Measurements from ENCODE around the gene C18orf32.
"Not testable (repeated sequence)": the region's sequence is repeated elsewhere in the genome, so short reads cannot be mapped to it uniquely, and the experiment has no call there.

C18orf32 gene

GRCh38 chr18:49457616-49458015, 29.4 kb downstream of the C18orf32 start:
- H3K4me3 ChIP-seq (ENCODE audit: low read length), result no peak overlapping the region
- DNase-seq (ENCODE audit: low read depth), result no peak
- TF ChIP-seq CTCF (IDR thresholded peaks at IDR 0.05; ENCODE audit: insufficient read depth, low read depth, low read length, missing control alignments), result no peak

- no peak for DNase-seq (ENCODE audit: low read depth)
- no peak overlapping the region for H3K4me3 ChIP-seq (ENCODE audit: low read length)
- TF ChIP-seq CTCF (IDR thresholded peaks at IDR 0.05; ENCODE audit: insufficient read depth, low read depth, low read length, missing control alignments), result no peak
Measured at GRCh38 chr18:49456794-49457193, 30.2 kb downstream of the C18orf32 start.

DNA sequence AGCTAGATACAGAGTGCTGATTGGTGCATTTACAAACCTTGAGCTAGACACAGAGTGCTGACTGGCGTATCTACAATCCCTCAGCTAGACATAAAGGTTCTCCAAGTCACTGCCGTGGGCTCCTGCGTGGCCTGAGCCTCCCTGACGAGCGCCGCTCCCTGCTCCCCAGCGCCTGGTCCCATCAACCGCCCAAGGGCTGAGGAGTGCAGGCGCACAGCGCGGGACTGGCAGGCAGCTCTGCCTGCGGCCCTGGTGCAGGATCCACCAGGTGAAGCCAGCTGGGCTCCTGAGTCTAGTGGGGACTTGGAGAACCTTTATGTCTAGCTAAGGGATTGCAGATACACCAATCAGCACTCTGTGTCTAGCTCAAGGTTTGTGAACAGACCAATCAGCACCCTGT, 34.5 kb downstream of the C18orf32 start:
- not testable (repeated sequence) for DNase-seq (ENCODE audit: low read depth); H3K4me3 ChIP-seq (ENCODE audit: low read length)

DNA sequence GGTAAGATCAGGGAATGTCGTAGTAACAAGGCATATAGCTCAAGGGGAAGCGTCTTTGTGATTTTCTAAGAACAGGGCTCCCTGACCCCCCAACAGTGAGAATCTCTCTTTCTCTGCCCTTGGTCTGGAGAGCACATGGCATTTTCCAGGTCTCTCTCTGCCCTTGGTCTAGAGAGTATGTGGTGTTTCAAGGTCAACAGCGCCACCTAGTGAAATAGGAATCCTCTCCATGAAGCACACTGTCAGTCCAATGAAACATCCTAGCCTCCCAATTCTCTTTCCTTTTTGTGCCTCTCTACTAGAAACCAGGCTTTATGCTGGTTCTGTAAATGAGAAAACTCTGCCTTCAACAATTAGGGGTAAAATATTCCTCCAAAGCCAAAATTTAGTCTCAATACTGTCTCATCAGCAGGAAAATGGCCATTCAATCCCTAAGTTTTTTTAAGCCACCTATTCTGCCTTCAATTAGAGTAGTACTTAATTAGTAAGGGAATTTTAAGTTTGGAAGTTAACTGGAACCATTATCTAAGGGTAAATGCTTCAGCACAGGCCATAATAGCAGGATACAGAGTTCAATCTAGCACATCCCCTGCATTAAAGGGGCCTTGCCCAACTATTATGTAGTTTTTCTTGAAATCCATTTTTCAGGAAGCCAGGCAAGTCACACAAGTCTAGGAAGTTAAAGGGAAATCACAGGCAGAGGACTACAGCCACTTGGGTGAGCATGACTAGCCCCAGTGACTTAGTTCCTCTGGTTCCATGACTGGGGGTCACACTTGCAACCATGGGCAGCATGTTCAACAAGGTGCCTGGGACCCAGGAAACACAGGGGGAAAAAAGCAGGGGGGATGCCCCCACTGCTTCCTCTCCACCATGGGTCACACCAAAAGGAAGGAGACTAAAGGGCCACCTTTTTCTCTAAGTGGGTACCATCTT, 39.0 kb downstream of the C18orf32 start:
- DNase-seq (ENCODE audit: low read depth), result peak; percentile 78
- H3K4me3 ChIP-seq (ENCODE audit: low read length), result no peak overlapping the region
- peak; percentile 53 for TF ChIP-seq CTCF (IDR thresholded peaks at IDR 0.05; ENCODE audit: insufficient read depth, low read depth, low read length, missing control alignments)

- no peak for DNase-seq (ENCODE audit: low read depth)
- TF ChIP-seq CTCF (IDR thresholded peaks at IDR 0.05; ENCODE audit: insufficient read depth, low read depth, low read length, missing control alignments), result no peak
- no peak overlapping the region for H3K4me3 ChIP-seq (ENCODE audit: low read length)
Measured at GRCh38 chr18:49446481-49446880, 40.6 kb downstream of the C18orf32 start.

- H3K4me3 ChIP-seq (ENCODE audit: low read length), result no peak overlapping the region
- no peak for DNase-seq (ENCODE audit: low read depth)
- no peak for TF ChIP-seq CTCF (IDR thresholded peaks at IDR 0.05; ENCODE audit: insufficient read depth, low read depth, low read length, missing control alignments)
Measured at GRCh38 chr18:49444581-49444980, 42.5 kb downstream of the C18orf32 start.

GRCh38 chr18:49443837-49444236, 43.2 kb downstream of the C18orf32 start:
- TF ChIP-seq CTCF (IDR thresholded peaks at IDR 0.05; ENCODE audit: insufficient read depth, low read depth, low read length, missing control alignments), result no peak
- no peak overlapping the region for H3K4me3 ChIP-seq (ENCODE audit: low read length)
- no peak for DNase-seq (ENCODE audit: low read depth)
